OCI-LY1 (cell line): ENCODE results near the gene FRMD4A.

Experiments
- H2AFZ ChIP-seq: fragments of 200-600 bp; sonication (generic), shearing (Covaris generic); 2 replicates; pipeline ENCODE4 v1.6.0; 2014; ENCODE audit warnings: antibody characterized with exemption, mild to moderate bottlenecking, low read length
- H3F3A ChIP-seq: fragments of 200-600 bp; sonication (generic), shearing (Covaris generic); 2 replicates; pipeline ENCODE4 v1.6.0; 2014; ENCODE audit warnings: mild to moderate bottlenecking, antibody characterized with exemption, low read length, moderate library complexity; ENCODE audit not compliant: insufficient read depth
- H3K27ac ChIP-seq: fragments of 200-600 bp; sonication (generic); 2 replicates; pipeline ENCODE4 v1.5.1; 2014; ENCODE audit warnings: low read length, mixed run types, mild to moderate bottlenecking, low read depth; ENCODE audit not compliant: poor library complexity, severe bottlenecking
- H3K27me3 ChIP-seq: fragments of 200-600 bp; sonication (generic); 2 replicates; pipeline ENCODE4 v1.6.0; 2014; ENCODE audit warnings: antibody characterized with exemption, mild to moderate bottlenecking, low read length, moderate library complexity; ENCODE audit not compliant: insufficient read depth
- H3K36me3 ChIP-seq: fragments of 200-600 bp; sonication (generic); 2 replicates; pipeline ENCODE4 v1.6.1; 2014; ENCODE audit warnings: mild to moderate bottlenecking, antibody characterized with exemption, low read length, moderate library complexity, mixed read lengths; ENCODE audit not compliant: insufficient read depth
- H3K4me1 ChIP-seq: fragments of 200-600 bp; sonication (generic); 2 replicates; pipeline ENCODE4 v1.5.1; 2014; ENCODE audit warnings: mild to moderate bottlenecking, low read length, moderate library complexity; ENCODE audit not compliant: insufficient read depth, severe bottlenecking
- H3K4me2 ChIP-seq: fragments of 200-600 bp; sonication (generic), shearing (Covaris generic); 2 replicates; pipeline ENCODE4 v1.6.1; 2014; ENCODE audit warnings: low read length
- H3K4me3 ChIP-seq: fragments of 200-600 bp; sonication (generic); 2 replicates; pipeline ENCODE4 v1.5.1; 2014; ENCODE audit warnings: low read length, low read depth, mild to moderate bottlenecking, mixed read lengths; ENCODE audit not compliant: poor library complexity, severe bottlenecking
- H3K79me2 ChIP-seq: fragments of 200-600 bp; shearing (Covaris generic); 2 replicates; pipeline ENCODE4 v1.6.1; 2016; ENCODE audit warnings: mixed run types, low read length, mixed read lengths; ENCODE audit not compliant: insufficient read depth
- H3K9ac ChIP-seq: fragments of 200-600 bp; sonication (generic), shearing (Covaris generic); 2 replicates; pipeline ENCODE4 v1.6.1; 2014; ENCODE audit warnings: mild to moderate bottlenecking, low read length, mixed read lengths
- H3K9me2 ChIP-seq: fragments of 200-600 bp; sonication (generic), shearing (Covaris generic); 2 replicates; pipeline ENCODE4 v1.6.1; 2014; ENCODE audit warnings: low read depth, mild to moderate bottlenecking, low read length, mixed read lengths
- H3K9me3 ChIP-seq: fragments of 200-600 bp; shearing (Covaris generic); 2 replicates; pipeline ENCODE4 v1.6.1; 2014; ENCODE audit warnings: low read length, mixed read lengths
- H4K20me1 ChIP-seq: fragments of 200-600 bp; sonication (generic), shearing (Covaris generic); 2 replicates; pipeline ENCODE4 v1.6.0; 2016; ENCODE audit warnings: mild to moderate bottlenecking, low read length; ENCODE audit not compliant: insufficient read depth
- CTCF ChIP-seq: fragments of 200-600 bp; sonication (generic), shearing (Covaris generic); IDR thresholded peaks from 2 replicates; pipeline ENCODE4 v1.5.1; 2017; ENCODE audit warnings: mild to moderate bottlenecking, antibody characterized with exemption, low read length, moderate library complexity, mixed read lengths
- EZH2 ChIP-seq: fragments of 200-600 bp; sonication (generic), shearing (Covaris generic); IDR thresholded peaks from 2 replicates; pipeline ENCODE4 v1.8.0; 2017; ENCODE audit warnings: borderline replicate concordance, mixed run types, mild to moderate bottlenecking, antibody characterized with exemption, low read length, moderate library complexity, mixed read lengths

FRMD4A gene

GRCh38 chr10:13681528-13681927 lies 649.2 kb downstream of the FRMD4A start:
- H3F3A ChIP-seq = no peaks in the 10 kb centered on the region
- no peak overlapping the region for H3K4me3 ChIP-seq
- no peak overlapping the region for H3K4me2 ChIP-seq
- no peaks in the 10 kb centered on the region for H4K20me1 ChIP-seq
- no peaks in the 10 kb centered on the region for H3K36me3 ChIP-seq
- H3K9me2 ChIP-seq = no peaks in the 10 kb centered on the region
- H3K27ac ChIP-seq = no peak overlapping the region
- no peaks in the 10 kb centered on the region for H3K79me2 ChIP-seq
- TF ChIP-seq CTCF = no peak
- no peak for TF ChIP-seq EZH2
- no peak overlapping the region for H3K9ac ChIP-seq
- H3K4me1 ChIP-seq = no peaks in the 10 kb centered on the region
- no peaks in the 10 kb centered on the region for H3K27me3 ChIP-seq
- no peak overlapping the region for H2AFZ ChIP-seq
- H3K9me3 ChIP-seq = no peaks in the 10 kb centered on the region

GRCh38 chr10:13681095-13681494 lies 649.6 kb downstream of the FRMD4A start:
- no peaks in the 10 kb centered on the region for H3F3A ChIP-seq
- no peaks in the 10 kb centered on the region for H3K9me2 ChIP-seq
- H3K9me3 ChIP-seq = no peaks in the 10 kb centered on the region
- H4K20me1 ChIP-seq = no peaks in the 10 kb centered on the region
- H3K4me2 ChIP-seq = no peak overlapping the region
- H2AFZ ChIP-seq = no peak overlapping the region
- TF ChIP-seq EZH2 (no peak), CTCF (no peak)
- no peak overlapping the region for H3K9ac ChIP-seq
- H3K27ac ChIP-seq = no peak overlapping the region
- no peak overlapping the region for H3K4me3 ChIP-seq
- no peaks in the 10 kb centered on the region for H3K79me2 ChIP-seq
- no peaks in the 10 kb centered on the region for H3K36me3 ChIP-seq
- no peaks in the 10 kb centered on the region for H3K4me1 ChIP-seq
- H3K27me3 ChIP-seq = no peaks in the 10 kb centered on the region

GRCh38 chr10:13678101-13678843 lies 652.5 kb downstream of the FRMD4A start:
- Histone ChIP-seq H3K9me2 (no peaks in the 10 kb centered on the region), H3K27ac (no peak overlapping the region), H3K36me3 (no peaks in the 10 kb centered on the region), H4K20me1 (no peaks in the 10 kb centered on the region), H3K4me1 (no peaks in the 10 kb centered on the region), H3F3A (no peaks in the 10 kb centered on the region), H3K4me2 (no peak overlapping the region), H2AFZ (no peak overlapping the region), H3K27me3 (no peaks in the 10 kb centered on the region), H3K9me3 (no peaks in the 10 kb centered on the region), H3K79me2 (no peaks in the 10 kb centered on the region), H3K4me3 (no peak overlapping the region), H3K9ac (no peak overlapping the region)
- no peak for TF ChIP-seq EZH2
- no peak for TF ChIP-seq CTCF
